ENCODE data around the gene AQP5.

The AQP5 gene

GRCh38 chr12:49953961-49954846 lies 7.5 kb upstream of the AQP5 start:
- TF ChIP-seq NFIC (IDR thresholded peaks at IDR 0.05), result no peak
- no peak for TF ChIP-seq TCF12 (IDR thresholded peaks at IDR 0.05; ENCODE audit: low read depth)

- TF ChIP-seq RAD21 (IDR thresholded peaks at IDR 0.05; ENCODE audit: low read depth) (no peak), TAF1 (IDR thresholded peaks at IDR 0.05; ENCODE audit: low read depth) (no peak), EGR1 (IDR thresholded peaks at IDR 0.05) (no peak), TCF12 (IDR thresholded peaks at IDR 0.05; ENCODE audit: low read depth) (no peak), REST (IDR thresholded peaks at IDR 0.05; ENCODE audit: low read depth) (no peak), MAX (IDR thresholded peaks at IDR 0.05) (no peak), NFIC (IDR thresholded peaks at IDR 0.05) (no peak), YY1 (IDR thresholded peaks at IDR 0.05; ENCODE audit: low read depth) (no peak), ZBTB7A (IDR thresholded peaks at IDR 0.05; ENCODE audit: low read depth) (no peak), TEAD4 (IDR thresholded peaks at IDR 0.05) (no peak)
These were observed 6.5 kb upstream of the AQP5 start for GRCh38 chr12:49954863-49955830.

GRCh38 chr12:49955899-49956662 lies 5.6 kb upstream of the AQP5 start:
- TF ChIP-seq TCF12 (IDR thresholded peaks at IDR 0.05; ENCODE audit: low read depth) (no peak), ZBTB7A (IDR thresholded peaks at IDR 0.05; ENCODE audit: low read depth) (no peak), EGR1 (IDR thresholded peaks at IDR 0.05) (no peak), YY1 (IDR thresholded peaks at IDR 0.05; ENCODE audit: low read depth) (no peak), EP300 (IDR thresholded peaks at IDR 0.05; ENCODE audit: borderline replicate concordance) (no peak), MAX (IDR thresholded peaks at IDR 0.05) (no peak), TAF1 (IDR thresholded peaks at IDR 0.05; ENCODE audit: low read depth) (no peak), CEBPB (IDR thresholded peaks at IDR 0.05) (no peak), FOXM1 (IDR thresholded peaks at IDR 0.05; ENCODE audit: borderline replicate concordance, low read depth) (no peak), REST (IDR thresholded peaks at IDR 0.05; ENCODE audit: low read depth) (no peak), CREB1 (IDR thresholded peaks at IDR 0.05; ENCODE audit: low read depth) (no peak), USF1 (IDR thresholded peaks at IDR 0.05) (no peak), RAD21 (IDR thresholded peaks at IDR 0.05; ENCODE audit: low read depth) (no peak; the same call in 1 of the 2 replicates), TEAD4 (IDR thresholded peaks at IDR 0.05) (no peak), NFIC (IDR thresholded peaks at IDR 0.05) (no peak; the same call in 1 of the 2 replicates)

GRCh38 chr12:49956663-49957569 lies 4.8 kb upstream of the AQP5 start:
- no peak for TF ChIP-seq ZBTB7A (IDR thresholded peaks at IDR 0.05; ENCODE audit: low read depth)
- no peak for TF ChIP-seq EP300 (IDR thresholded peaks at IDR 0.05; ENCODE audit: borderline replicate concordance)
- no peak for TF ChIP-seq CEBPB (IDR thresholded peaks at IDR 0.05)
- no peak for TF ChIP-seq RAD21 (IDR thresholded peaks at IDR 0.05; ENCODE audit: low read depth)
- TF ChIP-seq MAX (IDR thresholded peaks at IDR 0.05), result no peak
- TF ChIP-seq TAF1 (IDR thresholded peaks at IDR 0.05; ENCODE audit: low read depth), result no peak
- no peak for TF ChIP-seq EGR1 (IDR thresholded peaks at IDR 0.05)

Data from Ishikawa (cell line).